NB4 (cell line): Measurements from ENCODE around the gene RPS19BP1.

ENCODE experiments used
- CTCF ChIP-seq: IDR thresholded peaks from one replicate; pipeline ENCODE4 v1.5.1; 2012; ENCODE audit warnings: low read depth, low read length
- MAX ChIP-seq: IDR thresholded peaks from 2 replicates; pipeline ENCODE4 v1.6.1; 2011; ENCODE audit warnings: low read depth, low read length
- MYC ChIP-seq: IDR thresholded peaks from 2 replicates; pipeline ENCODE4 v1.6.1; 2011; ENCODE audit warnings: low read depth, low read length
- POLR2A ChIP-seq: IDR thresholded peaks from 2 replicates; pipeline ENCODE4 v1.6.1; 2011; ENCODE audit warnings: mild to moderate bottlenecking; ENCODE audit not compliant: insufficient read length; ENCODE audit errors: extremely low read depth

- TF ChIP-seq CTCF: no peak
- TF ChIP-seq MYC: no peak
- TF ChIP-seq POLR2A: no peak
- TF ChIP-seq MAX: no peak
Observed at GRCh38 chr22:39576027-39576426, 43.5 kb upstream of the RPS19BP1 start.
